VCaP (cell line): Measurements from ENCODE around the gene RGS9.

Experiments used
- H3K27ac ChIP-seq: fragments of 450-650 bp; 2 replicates; pipeline ENCODE4 v1.5.1; 2017
- TF ChIP-seq, protein P1 (sequence below): fragments of 450-650 bp; conservative IDR thresholded peaks from 2 replicates; pipeline ENCODE4 v1.5.1; 2017; ENCODE audit warnings: mild to moderate bottlenecking, moderate library complexity

RGS9 gene

DNA sequence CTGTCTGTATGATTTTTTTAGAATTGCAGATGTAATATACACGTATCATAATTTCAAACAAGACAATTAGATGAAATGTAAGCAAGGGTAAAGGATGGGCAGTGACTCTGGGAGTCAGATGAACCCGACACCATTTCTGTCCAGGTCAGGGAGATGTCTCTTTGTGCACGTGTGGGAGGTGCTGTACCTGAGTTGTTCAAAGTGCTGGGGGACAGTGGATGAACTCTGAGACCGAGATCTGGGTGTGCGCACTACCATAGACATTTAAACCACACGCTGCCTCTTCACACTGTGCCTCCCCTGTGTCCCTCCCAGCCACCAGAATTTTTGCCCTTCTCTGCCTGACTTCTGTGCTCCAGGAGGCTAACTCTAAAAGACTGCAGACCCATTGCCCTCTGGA, 5.9 kb upstream of the RGS9 start:
- TF ChIP-seq, protein P1, sequence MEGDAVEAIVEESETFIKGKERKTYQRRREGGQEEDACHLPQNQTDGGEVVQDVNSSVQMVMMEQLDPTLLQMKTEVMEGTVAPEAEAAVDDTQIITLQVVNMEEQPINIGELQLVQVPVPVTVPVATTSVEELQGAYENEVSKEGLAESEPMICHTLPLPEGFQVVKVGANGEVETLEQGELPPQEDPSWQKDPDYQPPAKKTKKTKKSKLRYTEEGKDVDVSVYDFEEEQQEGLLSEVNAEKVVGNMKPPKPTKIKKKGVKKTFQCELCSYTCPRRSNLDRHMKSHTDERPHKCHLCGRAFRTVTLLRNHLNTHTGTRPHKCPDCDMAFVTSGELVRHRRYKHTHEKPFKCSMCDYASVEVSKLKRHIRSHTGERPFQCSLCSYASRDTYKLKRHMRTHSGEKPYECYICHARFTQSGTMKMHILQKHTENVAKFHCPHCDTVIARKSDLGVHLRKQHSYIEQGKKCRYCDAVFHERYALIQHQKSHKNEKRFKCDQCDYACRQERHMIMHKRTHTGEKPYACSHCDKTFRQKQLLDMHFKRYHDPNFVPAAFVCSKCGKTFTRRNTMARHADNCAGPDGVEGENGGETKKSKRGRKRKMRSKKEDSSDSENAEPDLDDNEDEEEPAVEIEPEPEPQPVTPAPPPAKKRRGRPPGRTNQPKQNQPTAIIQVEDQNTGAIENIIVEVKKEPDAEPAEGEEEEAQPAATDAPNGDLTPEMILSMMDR, result no peak
- H3K27ac ChIP-seq, result no peak overlapping the region

DNA sequence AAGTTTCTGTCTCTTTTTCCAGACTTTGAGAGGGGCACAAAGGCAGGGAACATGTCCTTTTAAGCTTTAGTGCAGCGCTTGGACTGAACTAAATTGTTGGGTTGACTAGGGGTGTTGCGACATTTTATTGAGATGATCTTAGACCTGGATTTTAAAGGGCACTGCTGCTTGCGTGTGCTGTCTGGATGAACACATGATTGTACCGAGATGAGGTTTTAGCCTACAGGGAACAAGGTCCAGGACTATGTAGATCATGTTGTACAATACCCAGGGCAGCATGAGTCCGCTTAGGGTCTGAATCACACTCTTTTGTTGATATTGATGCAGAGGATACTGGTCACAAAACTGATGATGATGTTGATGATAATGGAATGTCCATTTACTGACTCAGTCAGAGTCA, 5.2 kb upstream of the RGS9 start:
- TF ChIP-seq, protein P1, result no peak
- H3K27ac ChIP-seq, result no peak overlapping the region

DNA sequence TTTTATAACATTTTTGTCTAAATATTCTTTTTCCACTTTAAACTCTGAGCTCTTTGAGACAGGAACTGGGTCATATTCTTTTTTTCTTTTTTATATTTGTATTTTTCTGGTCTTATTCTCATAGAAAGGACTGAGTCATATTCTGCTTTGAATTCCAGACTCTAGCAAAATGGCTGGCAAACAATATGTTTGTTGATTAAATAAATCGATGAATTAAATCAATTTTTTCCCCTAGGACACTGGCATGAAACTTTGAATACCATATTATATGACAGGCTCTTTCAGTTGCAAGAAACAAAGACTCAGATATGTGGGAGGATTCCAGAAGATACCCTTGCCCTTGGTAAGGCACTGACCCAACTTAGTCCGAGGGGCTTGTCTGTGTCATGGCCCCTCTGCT, 3.1 kb upstream of the RGS9 start:
- TF ChIP-seq, protein P1, result no peak
- no peak overlapping the region for H3K27ac ChIP-seq

DNA sequence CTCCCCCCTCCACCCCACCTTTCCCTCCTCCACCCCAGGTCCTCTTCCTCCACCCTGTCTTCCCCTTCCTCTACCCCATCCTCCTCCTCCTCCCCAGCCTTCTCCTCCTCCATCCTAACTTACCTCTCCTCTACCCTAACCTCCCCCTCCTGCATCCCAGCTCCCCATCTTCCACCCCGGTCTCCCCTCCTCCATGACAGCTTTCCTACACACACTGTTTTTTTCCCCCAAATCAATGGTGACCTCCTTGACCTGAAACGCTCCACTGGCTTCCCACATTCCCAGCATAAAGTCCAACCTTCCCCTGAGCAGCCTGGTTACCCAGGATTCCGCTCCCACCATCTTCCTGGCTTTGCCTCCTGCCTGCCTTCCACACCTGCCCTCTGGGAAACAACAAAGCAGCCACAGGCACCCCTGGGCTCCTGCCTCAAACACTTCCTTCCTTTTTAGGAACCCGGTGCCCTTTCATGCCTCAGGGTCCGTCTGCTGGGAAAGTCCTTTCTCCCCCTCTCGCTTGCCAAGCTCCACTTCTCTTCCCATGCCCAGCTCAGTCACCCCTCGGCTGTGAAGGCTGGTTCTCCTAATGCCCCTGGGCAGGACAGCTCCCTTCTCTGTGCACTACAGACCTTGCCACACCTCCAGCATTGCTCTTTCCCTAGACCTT, 2.1 kb downstream of the RGS9 start:
- H3K27ac ChIP-seq, result no peak overlapping the region
- TF ChIP-seq, protein P1, result no peak

DNA sequence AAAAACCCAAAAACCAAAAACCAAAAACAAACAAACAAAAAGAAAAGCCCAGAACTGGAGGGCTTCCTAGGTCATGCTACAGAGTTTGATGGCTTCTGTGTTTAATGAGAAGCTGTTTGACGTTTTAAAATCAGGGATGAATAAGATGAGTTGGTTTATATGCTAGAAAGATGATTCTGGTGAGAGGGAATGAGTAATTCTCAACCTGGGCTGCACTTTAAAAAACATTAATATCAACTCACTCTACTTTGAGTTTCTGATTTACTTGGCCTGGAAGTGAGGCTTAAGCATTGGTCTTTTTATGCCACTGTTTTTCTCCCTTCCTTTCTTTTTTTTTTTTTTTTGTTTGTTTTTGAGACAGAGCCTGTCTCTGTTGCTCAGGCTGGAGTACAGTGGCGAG, 5.1 kb downstream of the RGS9 start:
- TF ChIP-seq, protein P1, result no peak
- H3K27ac ChIP-seq, result no peak overlapping the region

DNA sequence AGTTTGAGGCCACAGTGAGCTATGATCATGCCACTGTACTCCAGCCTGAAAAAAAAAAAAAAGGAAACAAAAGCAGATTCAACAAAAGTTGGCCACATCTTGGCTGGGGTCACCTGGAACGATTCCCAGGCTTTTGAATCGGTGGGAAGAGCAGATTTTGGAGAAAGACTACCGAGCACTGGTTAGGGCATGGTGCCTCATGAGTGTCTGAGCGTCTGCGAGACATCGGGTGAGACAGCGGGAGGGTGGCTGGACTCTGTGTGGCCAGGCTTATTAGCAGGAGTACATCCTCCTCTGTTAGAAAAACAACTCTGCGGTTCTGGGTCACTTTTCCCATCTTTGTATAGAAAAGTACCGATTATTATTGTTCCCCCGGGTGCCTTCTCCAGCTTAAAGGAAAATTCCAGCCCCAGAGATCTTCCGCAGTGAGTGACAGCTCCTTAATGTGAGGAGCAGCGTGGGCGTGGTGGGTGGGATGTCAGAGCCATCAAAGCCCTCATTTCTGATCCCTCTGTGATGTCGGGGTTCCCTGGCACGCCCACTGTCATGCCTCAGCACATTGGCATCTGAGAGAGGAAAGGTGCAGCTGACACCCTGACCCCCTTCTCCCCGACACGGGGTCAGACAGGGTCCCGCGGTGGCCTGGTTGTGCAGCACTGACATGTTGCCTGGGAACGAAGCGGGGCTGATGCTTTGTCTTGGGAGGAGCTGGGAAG, 6.9 kb downstream of the RGS9 start:
- H3K27ac ChIP-seq, result no peak overlapping the region
- TF ChIP-seq, protein P1, result no peak

DNA sequence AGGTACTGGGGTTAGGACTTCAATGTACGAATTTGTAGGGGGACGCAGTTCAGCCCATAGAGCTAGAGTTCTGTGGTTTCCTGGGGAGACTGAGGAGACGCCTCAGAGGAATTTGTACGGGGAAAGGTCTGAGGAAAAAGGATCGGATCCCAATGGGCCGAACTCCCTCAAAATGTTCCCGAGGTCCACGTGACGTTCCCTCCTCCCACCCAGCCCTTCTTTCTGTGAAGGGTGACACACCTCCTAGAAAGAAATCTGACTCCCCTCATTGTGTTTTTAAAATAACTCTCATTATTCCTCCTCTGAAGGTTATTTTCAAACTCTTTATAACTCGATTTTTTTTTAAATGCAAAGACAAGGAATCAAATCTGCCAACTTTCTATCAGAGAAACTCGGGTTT, 8.6 kb downstream of the RGS9 start:
- no peak overlapping the region for H3K27ac ChIP-seq
- TF ChIP-seq, protein P1, result no peak
